Left renal cortex interstitium (tissue), 4 donors: Measurements from ENCODE around the gene UNKL. TPM values are rescaled to one million over a fixed set of nuclear protein-coding genes. Genes with fewer than 3 reads are reported as not detected.
A peak's percentile ranks its signal among the peaks of the same experiment; 100 is the strongest.

ENCODE experiments used
- DNase-seq, 4 donors: peaks; one replicate each; pipeline ENCODE4 v3.0.0-alpha.2; 2013; ENCODE audit warnings: low read depth in 4 of 4, low spot score in 2 of 4, missing footprints in 1 of 4
- polyA plus RNA-seq, 4 donors: library from polyadenylated mRNA; unstranded; fragments of 120-200 nt; gene quantifications; one replicate each; pipeline ENCODE4 v1.2.1, GENCODE V29; 2013; ENCODE audit not compliant: insufficient read length in 4 of 4

UNKL gene
- polyA plus RNA-seq, 4 donors: 13.8 to 22.9 (median 20.1) TPM

- no peak for DNase-seq
Observed at GRCh38 chr16:1357906-1358566, 56.5 kb downstream of the UNKL start.

GRCh38 chr16:1356061-1356900, 58.2 kb downstream of the UNKL start:
- DNase-seq: no peak

DNA sequence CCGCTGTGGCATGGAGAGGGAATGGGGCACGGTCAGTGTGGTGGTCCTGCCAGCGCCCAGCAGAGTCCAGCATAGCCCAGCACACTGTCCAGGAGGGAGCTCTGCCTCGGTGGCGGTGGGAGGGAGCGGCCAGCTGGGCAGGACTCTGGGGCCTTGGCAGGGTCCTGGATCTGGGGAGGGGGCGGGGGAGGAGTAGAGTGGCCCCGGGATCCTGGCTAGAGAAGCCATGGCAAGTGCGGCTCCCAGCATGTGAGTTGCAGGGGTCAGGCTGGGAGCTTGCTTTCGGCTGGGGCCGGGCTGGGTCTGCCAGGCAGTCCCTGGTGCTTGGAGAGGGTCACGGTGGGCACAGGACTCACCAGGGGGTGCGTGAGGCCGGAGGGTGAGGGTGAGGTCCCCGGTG, 58.9 kb downstream of the UNKL start:
- no peak for DNase-seq

DNA sequence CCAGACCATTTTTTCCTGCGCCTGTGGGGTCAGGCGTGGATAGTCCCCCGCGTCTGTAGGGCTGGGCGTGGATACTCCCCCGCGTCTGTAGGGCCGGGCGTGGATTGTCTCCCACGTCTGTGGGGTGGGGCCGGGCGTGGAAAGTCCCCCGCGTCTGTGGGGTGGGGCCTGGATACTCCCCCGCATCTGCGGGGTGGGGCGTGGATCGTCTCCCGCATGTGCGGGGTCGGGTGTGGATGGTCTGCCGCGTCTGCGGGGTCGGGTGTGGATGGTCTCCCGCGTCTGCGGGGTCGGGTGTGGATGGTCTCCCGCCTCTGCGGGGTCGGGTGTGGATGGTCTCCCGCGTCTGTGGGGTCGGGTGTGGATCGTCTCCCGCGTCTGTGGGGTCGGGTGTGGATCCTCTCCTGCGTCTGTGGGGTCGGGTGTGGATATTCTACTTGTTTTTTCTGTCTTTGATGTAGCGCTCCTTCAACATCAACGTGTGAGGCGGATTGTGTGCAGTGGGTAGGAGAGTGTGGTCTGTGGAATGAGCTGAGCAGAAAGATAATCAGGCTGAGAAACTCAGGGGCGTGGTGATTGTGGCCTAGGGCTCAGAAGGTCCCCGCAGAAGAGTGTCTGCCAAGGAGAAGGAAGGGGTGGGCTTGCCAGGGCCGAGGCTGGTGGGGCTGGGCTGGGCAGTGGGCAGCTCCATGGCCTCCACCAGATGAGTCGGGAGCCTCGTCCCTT, 59.5 kb downstream of the UNKL start:
- no peak for DNase-seq

DNA sequence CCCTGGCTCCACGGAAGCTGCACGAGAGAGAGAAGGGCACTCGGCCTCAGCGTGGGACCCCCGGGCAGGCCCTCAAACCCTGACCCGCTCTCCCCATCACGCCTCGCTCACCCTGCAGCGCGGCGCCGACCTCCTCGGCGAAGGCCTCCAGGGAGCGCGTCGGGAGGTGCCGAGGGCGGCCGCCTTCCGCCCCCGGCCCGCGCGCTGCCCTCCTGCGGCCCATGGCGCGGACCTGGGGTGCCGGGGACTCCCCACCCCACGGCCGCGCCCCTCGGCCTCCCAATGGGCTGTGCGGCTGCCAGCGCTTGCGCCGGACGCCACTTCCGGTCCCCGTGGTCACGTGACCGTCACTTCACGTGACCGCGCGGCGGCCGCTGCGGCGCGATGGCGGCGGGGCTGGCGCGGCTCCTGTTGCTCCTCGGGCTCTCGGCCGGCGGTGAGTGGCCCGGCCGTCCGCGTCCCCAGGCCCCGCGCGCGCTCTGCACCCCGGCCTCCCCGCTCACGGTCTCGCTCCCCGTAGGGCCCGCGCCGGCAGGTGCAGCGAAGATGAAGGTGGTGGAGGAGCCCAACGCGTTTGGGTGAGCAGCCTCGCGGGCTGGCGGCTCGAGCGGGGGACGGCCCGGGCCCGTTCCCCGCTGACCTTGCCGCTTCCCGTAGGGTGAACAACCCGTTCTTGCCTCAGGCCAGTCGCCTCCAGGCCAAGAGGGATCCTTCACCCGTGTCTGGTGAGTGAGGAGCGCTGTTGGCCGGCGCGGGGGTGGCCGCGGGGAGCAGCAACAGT, 62.7 kb downstream of the UNKL start, which contains the start of the genes GNPTG and TSR3:
Gene GNPTG, plus strand, starts transcription at position 350 of the 781 bp plus-strand sequence. Its CDS starts 35 bp downstream, at position 385.
Gene TSR3, minus strand, starts transcription at position 297 of the 781 bp plus-strand sequence. Its CDS starts 74 bp downstream, at position 223.
- peak in 3 of 4 donors; percentile 65 to 66 (median 66) for DNase-seq

- DNase-seq: no peak
Observed at GRCh38 chr16:1351215-1351581, 63.3 kb downstream of the UNKL start.

GRCh38 chr16:1350691-1351090, 63.8 kb downstream of the UNKL start:
- no peak for DNase-seq

GRCh38 chr16:1349951-1350350, 64.6 kb downstream of the UNKL start:
- no peak for DNase-seq

GRCh38 chr16:1349351-1349750, 65.2 kb downstream of the UNKL start:
- no peak for DNase-seq

- no peak for DNase-seq
Observed at GRCh38 chr16:1348926-1349325, 65.6 kb downstream of the UNKL start.

GRCh38 chr16:1348441-1348840, 66.1 kb downstream of the UNKL start:
- no peak for DNase-seq

- no peak for DNase-seq
Observed at GRCh38 chr16:1347962-1348361, 66.5 kb downstream of the UNKL start.

GRCh38 chr16:1347286-1347855, 67.1 kb downstream of the UNKL start:
- no peak for DNase-seq

- no peak for DNase-seq
Observed at GRCh38 chr16:1346422-1347285, 67.8 kb downstream of the UNKL start.

DNA sequence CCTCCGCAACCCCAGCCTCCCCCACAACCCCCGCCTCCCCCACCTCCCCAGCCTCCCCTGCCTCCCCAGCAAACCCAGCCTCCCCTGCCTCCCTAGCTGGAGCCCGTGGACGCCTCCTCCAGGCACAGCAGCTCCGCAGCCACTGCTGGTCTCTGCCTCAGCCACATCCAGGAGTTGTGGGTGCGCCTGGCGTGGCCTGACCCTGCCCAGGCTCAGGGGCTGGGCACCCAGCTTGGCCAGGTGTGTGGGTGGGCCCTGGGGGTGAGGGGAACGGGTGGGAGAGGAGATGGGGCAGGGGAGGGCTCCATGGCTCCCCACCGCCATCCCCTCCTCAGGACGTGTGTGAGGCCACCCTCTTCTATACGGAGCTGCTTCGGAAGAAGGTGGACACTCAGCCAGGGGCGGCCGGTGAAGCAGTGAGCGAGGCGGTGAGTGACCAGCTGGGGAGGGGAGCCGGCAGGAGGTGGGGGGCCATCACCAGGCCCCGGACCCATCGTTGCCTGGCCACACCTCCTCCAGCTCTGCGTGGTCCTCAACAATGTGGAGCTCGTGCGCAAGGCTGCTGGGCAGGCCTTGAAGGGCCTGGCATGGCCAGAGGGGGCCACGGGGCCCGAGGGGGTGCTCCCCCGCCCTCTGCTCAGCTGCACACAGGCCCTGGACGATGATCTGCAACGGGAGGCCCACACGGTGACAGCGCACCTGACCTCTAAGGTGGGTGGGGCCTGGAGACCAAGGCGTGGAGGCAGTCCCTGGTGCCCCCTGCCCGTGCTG, 68.7 kb downstream of the UNKL start:
- no peak for DNase-seq

GRCh38 chr16:1345087-1345486, 69.4 kb downstream of the UNKL start:
- DNase-seq: no peak

DNA sequence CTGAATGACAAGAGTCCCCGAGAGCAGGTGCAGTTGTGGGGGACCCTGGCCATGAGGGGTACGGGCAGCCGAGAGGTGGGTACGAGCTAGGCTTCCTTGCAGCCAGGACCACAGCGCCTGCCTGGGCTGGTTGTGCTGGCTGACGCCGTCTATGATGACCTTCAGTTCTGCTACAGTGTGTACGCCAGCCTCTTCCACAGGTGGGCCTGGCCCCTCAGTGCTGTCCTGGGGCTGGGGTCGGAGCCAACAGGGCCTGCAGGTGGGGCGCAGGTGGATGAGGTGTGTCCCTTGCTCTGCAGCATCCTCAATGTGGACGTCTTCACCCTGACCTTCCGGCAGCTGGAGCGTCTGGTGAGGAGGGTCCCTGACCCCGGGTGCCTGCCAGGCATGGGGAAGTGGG, 70.0 kb downstream of the UNKL start:
- no peak for DNase-seq
